Measurements from ENCODE around the gene OPA1.

DNA sequence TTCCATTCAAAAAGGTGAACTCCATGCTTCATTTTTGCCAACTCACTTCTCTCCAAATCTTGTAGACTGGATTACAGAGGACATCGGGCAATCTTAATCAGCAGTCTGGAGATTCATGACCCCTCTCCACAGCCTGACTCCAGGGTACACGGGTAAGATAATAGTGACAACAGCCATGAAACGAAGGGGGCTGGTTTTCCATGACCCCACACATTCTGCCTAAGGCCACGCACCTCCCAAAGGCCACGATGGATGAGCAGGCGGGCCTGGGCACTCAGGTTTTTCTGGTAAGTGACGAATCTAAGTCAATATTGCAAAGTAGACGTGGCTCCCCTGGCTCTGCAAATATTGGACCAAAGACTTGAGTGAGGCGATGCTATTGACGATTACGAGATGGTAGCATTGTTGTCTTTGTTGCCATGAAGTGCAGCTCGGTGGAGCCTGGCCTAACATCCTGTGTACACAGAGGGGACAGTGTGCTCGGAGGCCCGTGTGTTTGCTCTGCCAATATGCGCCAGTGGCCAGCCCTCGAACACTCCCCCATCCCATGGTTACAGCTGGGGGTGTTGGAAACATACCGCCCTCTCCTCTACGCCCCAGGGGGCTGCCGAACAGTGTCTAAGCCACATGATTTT lies 119.1 kb downstream of the OPA1 start:
- TF ChIP-seq, protein P1, sequence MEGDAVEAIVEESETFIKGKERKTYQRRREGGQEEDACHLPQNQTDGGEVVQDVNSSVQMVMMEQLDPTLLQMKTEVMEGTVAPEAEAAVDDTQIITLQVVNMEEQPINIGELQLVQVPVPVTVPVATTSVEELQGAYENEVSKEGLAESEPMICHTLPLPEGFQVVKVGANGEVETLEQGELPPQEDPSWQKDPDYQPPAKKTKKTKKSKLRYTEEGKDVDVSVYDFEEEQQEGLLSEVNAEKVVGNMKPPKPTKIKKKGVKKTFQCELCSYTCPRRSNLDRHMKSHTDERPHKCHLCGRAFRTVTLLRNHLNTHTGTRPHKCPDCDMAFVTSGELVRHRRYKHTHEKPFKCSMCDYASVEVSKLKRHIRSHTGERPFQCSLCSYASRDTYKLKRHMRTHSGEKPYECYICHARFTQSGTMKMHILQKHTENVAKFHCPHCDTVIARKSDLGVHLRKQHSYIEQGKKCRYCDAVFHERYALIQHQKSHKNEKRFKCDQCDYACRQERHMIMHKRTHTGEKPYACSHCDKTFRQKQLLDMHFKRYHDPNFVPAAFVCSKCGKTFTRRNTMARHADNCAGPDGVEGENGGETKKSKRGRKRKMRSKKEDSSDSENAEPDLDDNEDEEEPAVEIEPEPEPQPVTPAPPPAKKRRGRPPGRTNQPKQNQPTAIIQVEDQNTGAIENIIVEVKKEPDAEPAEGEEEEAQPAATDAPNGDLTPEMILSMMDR (conservative IDR thresholded peaks at IDR 0.05; ENCODE audit: low read length) = no peak
- no peak for TF ChIP-seq EZH2phosphoT487 (IDR thresholded peaks at IDR 0.05; ENCODE audit: borderline replicate concordance, low read depth, low read length)
